Breast epithelium (tissue), 4 donors: Measurements from ENCODE around the gene RAB21. TPM values are rescaled to one million over a fixed set of nuclear protein-coding genes. Genes with fewer than 3 reads are reported as not detected.

Experiments
- DNase-seq, 2 donors: peaks; one replicate each; pipeline ENCODE4 v3.0.0-alpha.2; 2019; ENCODE audit warnings: low spot score in 2 of 2
- H3K27ac ChIP-seq, 2 donors: fragments of 200-600 bp; sonication (generic) in 1 of 2; one replicate each; pipeline ENCODE4 v1.5.1; 2016 to 2019; ENCODE audit warnings: mild to moderate bottlenecking in 1 of 2
- H3K27me3 ChIP-seq, 2 donors: fragments of 200-600 bp; sonication (generic) in 1 of 2; one replicate each; pipeline versions ENCODE4 v1.5.1 to v1.6.0; 2017 to 2019; ENCODE audit warnings: control low read depth in 1 of 2, mild to moderate bottlenecking in 1 of 2
- H3K36me3 ChIP-seq: fragments of 200-600 bp; one replicate; pipeline ENCODE4 v1.5.1; 2019
- H3K4me1 ChIP-seq, 2 donors: fragments of 200-600 bp; sonication (generic); one replicate each; pipeline ENCODE4 v1.5.1; 2016 to 2019; ENCODE audit warnings: control low read depth in 1 of 2
- H3K4me3 ChIP-seq, 3 donors: fragments of 200-600 bp; sonication (generic); 1 replicate in 2 of 3; 2 replicates in 1 of 3; pipeline ENCODE4 v1.5.1; 2016 to 2019; ENCODE audit warnings: mild to moderate bottlenecking in 3 of 3, moderate library complexity in 2 of 3
- H3K9me3 ChIP-seq, 2 donors: fragments of 200-600 bp; sonication (generic) in 1 of 2; one replicate each; pipeline ENCODE4 v1.5.1; 2016 to 2019; ENCODE audit warnings: control low read depth in 1 of 2
- CTCF ChIP-seq, 3 donors: fragments of 450-650 bp; IDR thresholded peaks; one replicate each; pipeline ENCODE4 v1.5.1; 2016 to 2017; ENCODE audit warnings: antibody characterized with exemption in 3 of 3, mild to moderate bottlenecking in 3 of 3, moderate library complexity in 3 of 3
- POLR2A ChIP-seq: fragments of 450-650 bp; IDR thresholded peaks from one replicate; pipeline ENCODE4 v1.6.1; 2016; ENCODE audit warnings: antibody characterized with exemption, mild to moderate bottlenecking, moderate library complexity
- POLR2AphosphoS5 ChIP-seq, 3 donors: sonication (generic); formaldehyde crosslinking; IDR thresholded peaks; one replicate each; pipeline ENCODE4 v1.6.1; 2017; ENCODE audit warnings: antibody characterized with exemption in 3 of 3
- intact Hi-C: fragments of 100-400 bp; cut with DNase I; formaldehyde crosslinking; loops from one replicate; pipeline ENCODE4 v1.15.1; 2023; ENCODE audit warnings: low total_unique reads
- total RNA-seq, 3 donors: library from RNA; depleted of rRNA; stranded (reverse); fragments of >200 nt; gene quantifications; one replicate each; pipeline ENCODE4 v1.1.0, GENCODE V29; 2016

Gene RAB21
- total RNA-seq, 3 donors from 2014 or later: 22.1 to 26.9 (median 22.6) TPM

GRCh38 chr12:71849109-71849851 is 94.6 kb downstream of the RAB21 start:
- no peak overlapping the region for H3K4me3 ChIP-seq
- intact Hi-C loops: no loop called here
- H3K4me1 ChIP-seq: no peaks in the 10 kb centered on the region
- H3K9me3 ChIP-seq: no peaks in the 10 kb centered on the region
- H3K27ac ChIP-seq: no peak overlapping the region
- H3K36me3 ChIP-seq: no peaks in the 10 kb centered on the region
- no peak for DNase-seq
- no peaks in the 10 kb centered on the region for H3K27me3 ChIP-seq
- TF ChIP-seq POLR2A (no peak), CTCF (IDR thresholded peaks at IDR 0.05) (no peak), POLR2AphosphoS5 (IDR thresholded peaks at IDR 0.05) (no peak)

Other genes starting within 250 kb of the RAB21 start
- gene ZFC3H1, start 91.0 kb upstream of the RAB21 start, total RNA-seq: 10 to 100 TPM; 79.2 to 92.9 (median 88.5) TPM
- gene THAP2, start 90.6 kb upstream of the RAB21 start, total RNA-seq: 1 to 10 TPM; 2.6 to 8.2 (median 2.6) TPM
- 10 to 100 TPM; 13.0 to 29.0 (median 13.4) TPM for gene TMEM19, start 68.8 kb upstream of the RAB21 start, total RNA-seq
- 10 to 100 TPM; 56.7 to 64.2 (median 59.8) TPM for gene TBC1D15, start 84.9 kb downstream of the RAB21 start, total RNA-seq
- not detected for gene TPH2, start 184.0 kb downstream of the RAB21 start, total RNA-seq